Measurements from ENCODE around the gene MRM2. TPM values are rescaled to one million over a fixed set of nuclear protein-coding genes. Genes with fewer than 3 reads are reported as not detected.

The MRM2 gene
- total RNA-seq, 4 donors from 2014 or later: 2.1 to 29.4 (median 12.8) TPM

DNA sequence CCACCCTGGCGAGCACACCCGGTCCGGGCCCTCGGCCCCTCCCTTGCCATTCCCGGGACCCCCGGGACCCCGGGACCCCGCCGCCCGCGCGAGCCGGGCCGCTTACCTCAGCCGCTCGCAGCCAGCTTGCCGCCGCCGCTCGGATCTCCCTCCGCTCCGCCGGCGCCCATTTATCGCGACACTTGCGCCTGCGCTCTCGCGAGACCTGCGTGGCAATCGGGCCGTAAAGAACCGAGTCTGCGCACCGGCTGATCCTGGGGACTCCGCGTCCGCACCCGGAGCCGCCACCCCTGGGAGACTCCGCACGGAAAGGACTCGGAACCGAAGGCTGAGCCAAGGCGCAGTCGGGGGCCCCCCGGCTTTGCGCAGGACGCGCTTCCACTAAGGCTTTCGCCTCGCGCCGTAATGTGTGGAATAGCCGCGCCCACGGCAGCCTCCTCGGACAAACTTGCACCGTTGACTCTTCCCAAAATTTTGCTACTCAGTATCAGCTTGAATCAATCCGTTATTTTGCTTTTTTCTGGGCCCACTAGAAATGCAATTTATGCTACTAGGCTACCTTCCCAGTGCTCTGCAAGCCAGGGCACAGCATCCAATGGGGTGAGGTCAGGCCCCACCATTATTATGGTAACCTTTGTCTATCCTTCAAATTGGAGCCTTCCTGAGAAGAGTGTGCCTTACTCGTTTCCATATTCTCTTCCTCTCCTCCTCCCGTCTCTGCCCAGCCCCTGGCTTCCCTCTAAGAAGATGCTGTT lies 9.1 kb downstream of the MRM2 start, which contains the start of gene MAD1L1:
Gene MAD1L1 (minus strand): TSS at position 180 of the 755 bp plus-strand sequence. CDS start 2,812 bp downstream, outside the sequence.
- peak; percentile 88 to 89 for DNase-seq
- Histone ChIP-seq H3K36me3 (no peaks in the 10 kb centered on the region), H3K4me1 (peaks cover 0 to 7% of the 10 kb centered on the region in 2 donors), H3K27me3 (no peaks in the 10 kb centered on the region), H3K27ac (peak within 1 kb of the TSS; percentile 61 to 77), H3K4me3 (peak within 1 kb of the TSS; percentile 69 to 90), H3K9me3 (no peaks in the 10 kb centered on the region)
- TF ChIP-seq POLR2A (IDR thresholded peaks at IDR 0.05): peak in 1 of 2 donors; percentile 25
- TF ChIP-seq, protein P1, sequence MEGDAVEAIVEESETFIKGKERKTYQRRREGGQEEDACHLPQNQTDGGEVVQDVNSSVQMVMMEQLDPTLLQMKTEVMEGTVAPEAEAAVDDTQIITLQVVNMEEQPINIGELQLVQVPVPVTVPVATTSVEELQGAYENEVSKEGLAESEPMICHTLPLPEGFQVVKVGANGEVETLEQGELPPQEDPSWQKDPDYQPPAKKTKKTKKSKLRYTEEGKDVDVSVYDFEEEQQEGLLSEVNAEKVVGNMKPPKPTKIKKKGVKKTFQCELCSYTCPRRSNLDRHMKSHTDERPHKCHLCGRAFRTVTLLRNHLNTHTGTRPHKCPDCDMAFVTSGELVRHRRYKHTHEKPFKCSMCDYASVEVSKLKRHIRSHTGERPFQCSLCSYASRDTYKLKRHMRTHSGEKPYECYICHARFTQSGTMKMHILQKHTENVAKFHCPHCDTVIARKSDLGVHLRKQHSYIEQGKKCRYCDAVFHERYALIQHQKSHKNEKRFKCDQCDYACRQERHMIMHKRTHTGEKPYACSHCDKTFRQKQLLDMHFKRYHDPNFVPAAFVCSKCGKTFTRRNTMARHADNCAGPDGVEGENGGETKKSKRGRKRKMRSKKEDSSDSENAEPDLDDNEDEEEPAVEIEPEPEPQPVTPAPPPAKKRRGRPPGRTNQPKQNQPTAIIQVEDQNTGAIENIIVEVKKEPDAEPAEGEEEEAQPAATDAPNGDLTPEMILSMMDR (IDR thresholded peaks at IDR 0.05): no peak
- intact Hi-C loops (cut with DNase I; ENCODE audit: low total_unique reads): no loop called here

DNA sequence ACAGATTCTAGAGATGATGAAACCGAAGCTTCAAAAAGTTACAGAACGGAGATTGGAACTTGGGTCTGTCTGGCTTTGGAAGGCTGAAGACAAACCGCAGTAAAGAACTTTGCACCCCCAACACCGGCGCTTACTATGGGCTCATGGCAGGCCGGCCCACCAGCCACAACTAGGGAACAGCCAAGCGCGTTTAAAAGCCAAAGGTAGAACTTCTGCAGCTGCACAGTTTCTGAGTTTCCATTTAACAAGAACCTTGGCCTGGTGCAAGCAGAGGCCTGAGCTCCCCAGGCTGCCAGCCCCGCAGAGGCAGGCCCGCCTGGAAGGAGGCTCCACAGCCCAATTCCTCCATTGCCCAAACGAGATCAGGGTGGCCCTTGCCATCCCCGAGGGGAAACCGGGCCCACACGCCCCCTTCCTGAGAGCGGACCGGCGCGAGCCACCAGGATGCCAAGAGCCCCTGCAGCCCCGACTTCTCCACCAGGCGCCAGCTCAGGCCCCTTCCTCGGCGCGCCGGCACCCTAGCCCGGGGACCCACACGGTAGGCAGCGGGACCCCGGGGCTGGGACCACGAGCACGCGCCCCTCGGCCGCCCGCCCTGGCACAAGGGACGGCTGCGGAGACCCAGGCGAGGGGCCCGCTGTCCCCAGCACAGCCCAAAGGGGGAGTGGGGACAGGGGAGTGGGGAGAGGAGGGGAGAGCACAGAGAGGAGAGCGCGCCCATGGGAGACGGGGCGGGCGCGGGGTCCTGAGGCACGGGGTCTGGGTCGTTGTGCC lies 9.8 kb downstream of the MRM2 start:
- intact Hi-C loops (cut with DNase I; ENCODE audit: low total_unique reads): no loop called here

DNA sequence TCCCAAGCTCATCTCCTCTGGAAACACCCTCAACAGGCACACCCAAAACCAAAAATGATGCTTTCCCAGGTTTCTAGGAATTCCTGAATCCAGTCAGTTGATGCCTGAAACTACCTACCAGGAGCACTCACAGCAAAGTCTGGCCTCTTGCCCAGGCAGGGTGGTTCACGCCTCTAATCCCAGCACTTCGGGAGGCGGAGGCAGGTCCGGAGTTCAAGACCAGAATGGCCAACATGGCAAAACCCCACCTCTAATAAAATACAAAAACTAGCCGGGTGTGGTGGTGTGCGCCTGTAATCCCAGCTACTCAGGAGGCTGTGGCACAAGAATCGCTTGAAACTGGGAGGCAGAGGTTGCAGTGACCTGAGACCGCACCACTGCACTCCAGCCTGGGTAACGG lies 11.1 kb downstream of the MRM2 start:
- Histone ChIP-seq H3K9me3 (no peaks in the 10 kb centered on the region), H3K27me3 (no peaks in the 10 kb centered on the region), H3K4me1 (peaks cover 0 to 7% of the 10 kb centered on the region in 2 donors), H3K4me3 (no peak overlapping the region), H3K36me3 (no peaks in the 10 kb centered on the region), H3K27ac (no peak overlapping the region)
- no peak for DNase-seq
- intact Hi-C loops (cut with DNase I; ENCODE audit: low total_unique reads): no loop called here
- TF ChIP-seq, protein P1 (IDR thresholded peaks at IDR 0.05): no peak
- no peak for TF ChIP-seq POLR2A (IDR thresholded peaks at IDR 0.05)

More for the DNA sequence above, 9.8 kb downstream of the MRM2 start:
- peak overlapping the region; percentile 69 to 90 for H3K4me3 ChIP-seq
- no peak for DNase-seq
- peak overlapping the region; percentile 61 to 77 for H3K27ac ChIP-seq
- TF ChIP-seq POLR2A (IDR thresholded peaks at IDR 0.05): no peak
- TF ChIP-seq, protein P1 (IDR thresholded peaks at IDR 0.05): no peak
- no peaks in the 10 kb centered on the region for H3K36me3 ChIP-seq
- peaks cover 0 to 7% of the 10 kb centered on the region in 2 donors for H3K4me1 ChIP-seq
- no peaks in the 10 kb centered on the region for H3K27me3 ChIP-seq
- no peaks in the 10 kb centered on the region for H3K9me3 ChIP-seq

DNA sequence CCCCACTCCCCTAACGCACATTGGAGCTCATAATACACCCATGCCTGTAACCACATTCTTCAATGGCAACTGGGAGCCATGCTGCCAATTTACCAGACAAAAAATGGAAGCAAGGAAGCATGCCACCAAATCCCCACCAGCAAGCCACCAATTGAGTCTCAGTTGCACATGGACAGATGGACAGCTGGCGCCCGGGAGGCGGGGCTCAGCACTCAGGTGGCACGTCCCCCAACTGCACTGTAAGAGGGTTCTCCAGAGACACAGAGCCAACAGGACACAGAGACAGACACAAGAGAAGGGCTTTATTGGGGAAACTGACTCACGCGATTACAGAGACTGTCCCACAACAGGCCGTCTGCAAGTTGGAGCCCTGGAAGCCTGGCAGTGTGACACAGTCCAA lies 11.8 kb downstream of the MRM2 start:
- no peaks in the 10 kb centered on the region for H3K27me3 ChIP-seq
- no peaks in the 10 kb centered on the region for H3K36me3 ChIP-seq
- no peak for DNase-seq
- TF ChIP-seq, protein P1 (IDR thresholded peaks at IDR 0.05): no peak
- no peak for TF ChIP-seq POLR2A (IDR thresholded peaks at IDR 0.05)
- no peaks in the 10 kb centered on the region for H3K9me3 ChIP-seq
- peaks cover 0 to 7% of the 10 kb centered on the region in 2 donors for H3K4me1 ChIP-seq
- H3K4me3 ChIP-seq: no peak overlapping the region
- intact Hi-C loops (cut with DNase I; ENCODE audit: low total_unique reads): no loop called here
- H3K27ac ChIP-seq: no peak overlapping the region

DNA sequence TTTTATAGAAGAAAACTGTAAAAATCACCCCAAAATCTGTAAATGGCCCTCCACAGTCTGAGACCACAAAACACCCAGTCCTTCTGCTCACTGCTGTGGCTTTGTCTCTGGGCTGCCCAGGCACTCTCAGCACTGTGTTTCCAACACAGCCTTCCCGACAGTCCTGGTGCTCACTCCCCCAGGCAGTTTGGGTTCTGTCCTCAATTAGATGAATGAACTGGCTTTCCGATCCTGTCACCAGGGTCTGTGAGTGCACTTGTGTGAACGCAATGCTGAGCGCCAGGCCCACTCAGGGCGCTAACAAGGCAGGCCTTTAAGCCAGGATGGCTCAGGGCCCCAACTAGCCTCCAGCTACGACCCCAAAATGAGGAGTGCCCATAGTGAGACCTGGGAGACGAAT lies 12.5 kb downstream of the MRM2 start:
- intact Hi-C loops (cut with DNase I; ENCODE audit: low total_unique reads): no loop called here
- peaks cover 0 to 7% of the 10 kb centered on the region in 2 donors for H3K4me1 ChIP-seq
- no peak overlapping the region for H3K4me3 ChIP-seq
- TF ChIP-seq, protein P1 (IDR thresholded peaks at IDR 0.05): no peak
- TF ChIP-seq POLR2A (IDR thresholded peaks at IDR 0.05): no peak
- no peaks in the 10 kb centered on the region for H3K36me3 ChIP-seq
- H3K27ac ChIP-seq: no peak overlapping the region
- no peaks in the 10 kb centered on the region for H3K27me3 ChIP-seq
- no peaks in the 10 kb centered on the region for H3K9me3 ChIP-seq
- no peak for DNase-seq

Data from uterus (tissue), 4 donors.